Measurements from ENCODE around the gene C4orf50.

- no peak for TF ChIP-seq CTCF (IDR thresholded peaks at IDR 0.05)
- no peak for TF ChIP-seq POLR2A (IDR thresholded peaks at IDR 0.05)
Observed at GRCh38 chr4:5908876-5909427, 109.3 kb downstream of the C4orf50 start.

All from vagina (tissue), 2 donors.